ENCODE data around the gene BHMT.
"Not testable (repeated sequence)": the region's sequence is repeated elsewhere in the genome, so short reads cannot be mapped to it uniquely, and the experiment has no call there.

Gene BHMT

DNA sequence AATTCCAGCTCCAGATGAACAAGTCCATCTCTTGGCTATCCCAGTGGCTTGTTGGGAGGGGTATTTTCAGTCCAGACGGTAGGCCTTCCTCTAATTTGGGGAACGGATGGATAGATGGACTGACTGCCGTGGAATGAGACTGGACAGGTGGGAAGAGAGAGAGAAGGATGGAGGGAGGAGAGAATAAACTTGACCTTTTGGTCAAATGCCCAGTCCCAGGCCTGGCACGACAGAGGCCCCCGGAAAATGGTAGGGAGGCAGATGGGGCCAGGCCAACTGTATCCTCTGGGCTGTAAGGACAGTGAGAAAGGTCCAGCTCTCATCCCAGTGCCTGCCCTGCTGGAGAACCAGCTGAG, 1.1 kb downstream of the BHMT start:
- no peak for DNase-seq

DNA sequence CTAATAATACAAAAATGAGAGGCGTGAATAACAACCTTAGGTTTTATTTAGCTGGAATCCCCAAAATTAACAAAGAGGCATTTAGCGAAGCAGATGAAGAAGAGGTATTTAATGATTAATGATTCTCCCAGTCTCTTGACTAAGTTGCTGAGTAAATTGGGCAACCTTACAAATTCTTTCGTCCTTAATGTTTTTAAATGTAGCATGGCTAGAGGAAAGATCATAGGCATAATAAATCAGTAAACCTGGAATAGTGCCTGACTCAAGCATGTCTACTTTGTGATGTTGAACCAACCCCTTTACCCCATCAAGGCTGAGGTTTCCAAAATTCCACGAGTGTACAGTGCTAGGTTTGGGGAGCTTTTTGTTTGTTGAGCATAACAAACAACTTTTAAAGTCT, 7.9 kb downstream of the BHMT start:
- no peak for DNase-seq

DNA sequence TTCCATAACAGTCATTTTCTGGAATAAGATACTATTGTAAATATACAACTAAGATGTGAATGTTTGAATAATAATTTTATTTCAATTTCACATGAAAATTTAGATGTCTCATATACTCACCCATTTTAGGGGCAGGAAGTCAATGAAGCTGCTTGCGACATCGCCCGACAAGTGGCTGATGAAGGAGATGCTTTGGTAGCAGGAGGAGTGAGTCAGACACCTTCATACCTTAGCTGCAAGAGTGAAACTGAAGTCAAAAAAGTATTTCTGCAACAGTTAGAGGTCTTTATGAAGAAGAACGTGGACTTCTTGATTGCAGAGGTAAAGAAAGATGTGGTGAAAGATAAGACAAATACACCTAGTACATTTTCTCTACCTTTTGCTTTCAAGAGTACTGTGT, 8.6 kb downstream of the BHMT start:
- peak in 1 of 5 experiments; percentile 47 for DNase-seq

GRCh38 chr5:79122973-79123372, 11.4 kb downstream of the BHMT start:
- no peak for DNase-seq

GRCh38 chr5:79124607-79125006, 13.0 kb downstream of the BHMT start:
- DNase-seq: no peak

DNA sequence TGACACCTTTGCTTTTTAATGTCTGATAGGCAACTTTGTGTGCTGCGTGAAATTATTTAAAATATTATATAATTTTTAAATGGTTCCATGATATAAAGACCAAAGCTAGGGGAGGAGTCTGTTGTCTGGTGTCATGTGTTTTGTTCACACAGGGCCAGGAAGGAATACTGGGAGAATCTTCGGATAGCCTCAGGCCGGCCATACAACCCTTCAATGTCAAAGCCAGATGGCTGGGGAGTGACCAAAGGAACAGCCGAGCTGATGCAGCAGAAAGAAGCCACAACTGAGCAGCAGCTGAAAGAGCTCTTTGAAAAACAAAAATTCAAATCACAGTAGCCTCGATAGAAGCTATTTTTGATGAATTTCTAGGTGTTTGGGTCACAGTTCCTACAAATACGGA, 19.2 kb downstream of the BHMT start:
- no peak for DNase-seq

GRCh38 chr5:79133121-79133656, 21.6 kb downstream of the BHMT start:
- peak in 1 of 5 experiments; percentile 43 for DNase-seq

- DNase-seq: peak in 4 of 5 experiments; percentile 21 to 64 (median 40)
Observed at GRCh38 chr5:79133657-79134451, 22.2 kb downstream of the BHMT start.

DNA sequence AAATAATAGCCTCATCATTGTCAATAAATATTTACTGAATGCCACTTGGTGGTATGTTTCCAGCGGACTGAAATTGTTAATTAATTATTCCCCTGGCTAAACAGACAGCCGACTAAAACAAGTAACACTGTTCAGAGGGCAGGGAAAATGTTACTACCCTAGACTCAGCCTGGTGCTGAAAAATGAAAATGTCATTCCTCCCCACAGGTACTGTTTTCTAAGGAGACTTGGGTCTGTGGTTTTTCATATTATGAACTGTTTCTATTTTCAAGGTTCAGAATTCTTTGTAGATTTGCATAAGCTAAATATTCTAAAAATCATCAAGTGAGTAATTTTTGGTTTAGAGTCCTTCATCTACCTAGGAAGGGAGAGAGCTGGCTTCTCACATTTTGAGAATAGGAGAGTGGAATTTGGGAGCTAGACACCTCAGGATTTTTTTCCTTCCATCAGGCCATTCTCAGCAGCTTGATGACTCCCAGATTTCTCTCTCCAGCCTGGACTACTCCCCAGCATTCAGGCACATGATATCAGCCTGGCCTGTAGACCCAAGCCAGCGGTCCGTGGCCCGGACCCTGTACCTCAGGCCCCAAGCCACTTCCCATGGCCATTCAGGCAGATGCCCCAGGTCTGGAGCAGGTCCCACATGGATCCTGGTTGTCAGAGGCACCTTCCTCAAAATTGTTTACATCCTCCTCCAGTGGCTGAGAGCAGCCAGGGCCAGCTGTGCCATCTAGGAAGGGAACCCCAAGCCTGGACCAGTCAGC, 24.4 kb downstream of the BHMT start:
- DNase-seq: no peak

DNA sequence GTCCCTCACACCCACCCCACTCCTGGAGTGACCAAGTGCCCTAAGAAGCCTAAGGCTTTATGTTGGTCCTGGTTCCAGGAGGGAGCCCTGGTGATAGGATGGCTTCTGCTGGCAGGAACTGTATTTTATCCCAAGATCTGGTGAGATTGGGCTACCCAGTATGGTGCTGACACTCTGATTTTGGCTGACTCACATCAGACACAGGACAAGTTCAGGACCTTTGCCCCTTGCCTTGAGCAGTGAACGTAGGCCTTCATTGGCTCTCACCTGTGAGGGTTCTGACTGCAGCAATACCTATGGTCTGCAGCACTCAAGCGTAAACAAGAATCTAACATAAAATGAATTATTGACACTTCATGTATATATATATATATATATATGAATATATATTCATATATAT, 25.0 kb downstream of the BHMT start:
- no peak for DNase-seq

GRCh38 chr5:79140553-79140952, 28.9 kb downstream of the BHMT start:
- no peak for DNase-seq

GRCh38 chr5:79143684-79144379, 32.2 kb downstream of the BHMT start:
- DNase-seq: no peak

- DNase-seq: no peak
Observed at GRCh38 chr5:79147076-79147475, 35.5 kb downstream of the BHMT start.

DNA sequence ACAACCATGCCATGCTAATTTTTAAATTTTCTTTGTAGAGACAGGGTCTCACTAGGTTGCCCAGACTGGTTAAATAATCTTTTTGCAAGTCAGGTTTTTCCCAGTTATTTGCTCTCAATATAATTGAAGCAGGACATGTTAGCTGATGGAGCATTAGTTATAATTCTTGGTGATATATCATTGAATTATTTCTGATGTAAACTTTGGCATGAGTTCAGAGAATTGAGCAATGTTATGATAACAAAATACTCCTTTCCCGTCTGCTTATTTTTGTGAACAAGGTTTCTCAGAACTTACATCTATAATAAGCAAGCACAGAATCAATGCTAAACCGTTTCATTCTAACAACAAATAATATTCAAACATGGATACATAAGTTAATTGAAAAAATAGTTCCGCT, 37.8 kb downstream of the BHMT start:
- no peak for DNase-seq

GRCh38 chr5:79151942-79152671, 40.5 kb downstream of the BHMT start:
- no peak for DNase-seq

DNA sequence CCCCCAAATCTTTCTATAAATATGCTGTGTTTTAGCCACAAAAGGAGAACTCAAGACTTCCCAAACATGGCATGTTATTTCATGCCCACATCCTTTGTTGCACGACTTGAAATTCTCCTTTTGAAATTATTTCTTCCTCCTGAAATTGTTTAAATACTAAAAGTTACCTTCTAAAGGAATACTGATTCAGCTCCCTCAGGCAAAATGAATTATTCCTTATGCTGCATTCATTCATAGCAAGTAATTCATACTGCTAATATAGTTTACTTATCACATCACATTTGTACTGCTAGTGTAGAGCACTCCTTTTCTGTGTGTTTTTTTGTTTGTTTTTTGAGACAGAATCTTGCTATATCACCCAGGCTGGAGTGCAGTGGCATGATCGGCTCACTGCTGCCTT, 45.7 kb downstream of the BHMT start:
- DNase-seq: no peak

GRCh38 chr5:79161647-79162046, 50.0 kb downstream of the BHMT start:
- DNase-seq: not testable (repeated sequence)

GRCh38 chr5:79168031-79168430, 56.4 kb downstream of the BHMT start:
- no peak for DNase-seq

DNA sequence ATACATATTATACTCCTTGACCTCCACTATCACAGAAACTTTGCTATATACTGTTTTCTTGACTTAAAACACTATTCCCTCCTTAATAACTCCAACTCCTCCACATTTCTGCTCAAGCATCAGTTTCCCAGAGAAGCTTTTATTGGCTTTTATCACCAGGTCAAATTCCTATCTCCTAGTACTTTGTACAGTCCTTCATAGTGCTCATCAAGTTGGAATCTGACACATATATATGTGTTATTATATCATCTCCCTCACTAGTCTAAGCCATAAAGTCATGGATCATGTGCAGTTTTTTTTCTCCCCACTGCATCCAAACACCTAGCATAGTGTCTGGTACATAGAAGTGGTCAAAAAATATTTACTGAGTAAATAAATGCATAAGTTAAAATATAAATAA, 59.1 kb downstream of the BHMT start:
- no peak for DNase-seq

DNA sequence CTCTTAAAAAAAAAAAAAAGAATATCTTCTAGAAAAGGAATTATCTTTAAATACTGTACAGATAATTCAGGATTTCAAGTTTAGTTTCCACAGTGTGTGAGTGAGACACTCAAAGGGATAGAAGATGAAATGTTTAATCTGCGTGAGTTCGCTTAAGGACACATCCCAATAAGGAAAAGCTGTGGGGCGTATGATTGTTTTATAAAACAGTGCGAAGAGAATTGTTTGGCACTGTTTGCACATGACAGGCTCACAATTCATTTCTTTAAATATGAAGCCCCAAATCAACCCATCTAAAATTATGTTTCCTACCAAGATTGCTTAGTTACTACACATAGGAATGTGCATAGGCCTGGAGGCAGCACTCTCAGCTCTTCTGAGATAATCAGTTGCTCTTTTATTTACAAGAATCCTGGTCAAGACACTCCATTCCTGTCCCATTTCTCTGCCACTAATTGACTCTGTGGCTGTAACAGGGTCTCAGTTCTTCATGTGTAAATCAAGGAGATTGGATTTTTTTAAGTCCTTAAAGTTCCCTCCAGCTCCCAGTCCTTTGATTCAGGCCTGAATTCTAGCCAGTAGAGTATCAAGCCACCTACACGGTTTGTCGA, 60.1 kb downstream of the BHMT start:
- DNase-seq: no peak

GRCh38 chr5:79172269-79172668, 60.7 kb downstream of the BHMT start:
- no peak for DNase-seq

DNA sequence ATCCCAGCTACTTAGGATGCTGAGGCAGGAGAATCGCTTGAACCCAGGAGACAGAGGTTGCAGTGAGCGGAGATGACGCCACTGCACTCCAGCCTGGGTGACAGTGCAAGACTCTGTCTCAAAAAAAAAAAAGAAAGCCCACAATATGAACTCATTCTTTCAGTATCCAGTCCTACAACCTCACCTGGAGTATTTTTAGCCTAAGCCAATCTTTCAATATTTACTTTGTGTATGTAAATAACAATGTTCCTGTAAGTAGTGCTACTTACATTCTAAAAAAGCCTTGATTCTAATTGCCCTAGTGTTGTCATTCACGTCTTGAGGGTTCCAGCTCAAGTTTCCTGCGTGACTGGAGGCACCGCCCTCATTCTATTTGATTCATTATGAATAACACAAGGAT, 62.0 kb downstream of the BHMT start:
- no peak for DNase-seq
